Fibroblast of mammary gland (primary cell): Measurements from ENCODE around the gene PINK1.
A peak's percentile ranks its signal among the peaks of the same experiment; 100 is the strongest.

Source experiments
- DNase-seq: peaks from one replicate; pipeline ENCODE4 v3.0.0-alpha.2; 2010; ENCODE audit warnings: low read depth
- H3K4me3 ChIP-seq: 2 replicates; pipeline ENCODE4 v1.5.1; 2011; ENCODE audit warnings: low read depth, mild to moderate bottlenecking, low read length, moderate library complexity; ENCODE audit not compliant: control insufficient read depth
- CTCF ChIP-seq: conservative IDR thresholded peaks from 2 replicates; pipeline ENCODE4 v1.5.1; 2011; ENCODE audit warnings: low read depth, low read length, inconsistent platforms; ENCODE audit not compliant: control insufficient read depth, insufficient read depth

Gene PINK1

DNA sequence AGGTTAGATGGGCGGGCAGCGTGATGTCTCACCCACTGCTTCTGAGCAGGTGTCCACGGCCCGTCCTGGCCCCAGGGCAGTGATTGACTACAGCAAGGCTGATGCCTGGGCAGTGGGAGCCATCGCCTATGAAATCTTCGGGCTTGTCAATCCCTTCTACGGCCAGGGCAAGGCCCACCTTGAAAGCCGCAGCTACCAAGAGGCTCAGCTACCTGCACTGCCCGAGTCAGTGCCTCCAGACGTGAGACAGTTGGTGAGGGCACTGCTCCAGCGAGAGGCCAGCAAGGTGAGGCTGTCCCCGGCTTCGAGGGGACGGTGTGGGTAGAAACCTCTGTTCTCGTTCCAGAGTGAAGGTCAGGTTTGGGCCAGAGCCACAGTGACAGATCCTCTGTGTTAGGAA, 15.7 kb downstream of the PINK1 start:
- no peak for DNase-seq
- no peak for TF ChIP-seq CTCF
- no peak overlapping the region for H3K4me3 ChIP-seq

DNA sequence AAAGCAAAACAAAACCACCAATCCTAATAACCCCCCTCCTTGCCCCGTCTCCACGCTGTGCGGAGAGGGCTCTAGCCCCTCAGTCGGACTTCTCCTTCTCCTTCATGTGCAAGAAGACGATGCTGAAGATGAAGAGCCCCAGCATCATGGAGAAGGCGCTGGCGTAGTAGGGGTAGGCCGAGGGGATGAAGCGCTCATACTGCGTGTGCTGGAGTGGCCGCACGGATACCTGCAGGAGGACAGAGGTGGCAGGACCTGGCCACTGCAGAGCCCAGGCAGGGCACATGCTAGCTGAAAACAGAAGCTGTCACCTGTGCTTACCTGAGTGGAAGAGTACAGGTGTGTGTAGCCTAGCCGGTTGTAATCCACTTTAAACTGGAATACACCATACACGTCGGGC, 19.0 kb downstream of the PINK1 start:
- no peak for TF ChIP-seq CTCF
- no peak overlapping the region for H3K4me3 ChIP-seq
- DNase-seq, result no peak

DNA sequence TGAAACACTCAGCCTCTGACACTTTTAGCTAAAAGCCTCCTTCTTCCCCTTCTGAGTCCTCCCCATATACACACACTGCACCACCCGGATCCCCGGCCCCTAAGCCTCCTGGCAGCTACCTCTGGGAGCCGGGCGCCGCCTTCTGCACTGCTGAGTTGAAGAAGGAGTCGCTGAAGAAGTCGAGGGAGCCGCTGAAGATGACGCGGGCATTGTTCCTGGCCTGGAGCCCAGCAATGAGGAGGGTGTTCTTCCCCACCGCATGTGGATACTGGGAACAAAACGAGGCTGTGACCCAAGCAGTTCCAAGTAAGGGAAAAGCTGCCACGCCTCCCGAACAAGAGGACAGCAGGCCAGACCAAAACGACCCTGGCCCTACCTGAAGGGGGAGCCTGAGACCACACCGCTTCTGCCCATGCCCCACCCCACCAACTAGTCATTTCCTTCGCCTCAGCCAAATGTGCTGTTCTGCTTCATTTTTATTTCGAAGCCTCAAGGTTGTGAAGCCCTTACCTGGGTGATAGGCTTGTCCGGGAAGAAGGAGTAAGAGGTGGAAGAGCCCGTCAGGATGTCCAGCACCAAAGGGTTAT, 20.9 kb downstream of the PINK1 start:
- DNase-seq, result peak; percentile 83
- no peak for TF ChIP-seq CTCF
- H3K4me3 ChIP-seq, result no peak overlapping the region

GRCh38 chr1:20657024-20657423, 23.8 kb downstream of the PINK1 start:
- no peak overlapping the region for H3K4me3 ChIP-seq
- no peak for TF ChIP-seq CTCF
- DNase-seq, result no peak

DNA sequence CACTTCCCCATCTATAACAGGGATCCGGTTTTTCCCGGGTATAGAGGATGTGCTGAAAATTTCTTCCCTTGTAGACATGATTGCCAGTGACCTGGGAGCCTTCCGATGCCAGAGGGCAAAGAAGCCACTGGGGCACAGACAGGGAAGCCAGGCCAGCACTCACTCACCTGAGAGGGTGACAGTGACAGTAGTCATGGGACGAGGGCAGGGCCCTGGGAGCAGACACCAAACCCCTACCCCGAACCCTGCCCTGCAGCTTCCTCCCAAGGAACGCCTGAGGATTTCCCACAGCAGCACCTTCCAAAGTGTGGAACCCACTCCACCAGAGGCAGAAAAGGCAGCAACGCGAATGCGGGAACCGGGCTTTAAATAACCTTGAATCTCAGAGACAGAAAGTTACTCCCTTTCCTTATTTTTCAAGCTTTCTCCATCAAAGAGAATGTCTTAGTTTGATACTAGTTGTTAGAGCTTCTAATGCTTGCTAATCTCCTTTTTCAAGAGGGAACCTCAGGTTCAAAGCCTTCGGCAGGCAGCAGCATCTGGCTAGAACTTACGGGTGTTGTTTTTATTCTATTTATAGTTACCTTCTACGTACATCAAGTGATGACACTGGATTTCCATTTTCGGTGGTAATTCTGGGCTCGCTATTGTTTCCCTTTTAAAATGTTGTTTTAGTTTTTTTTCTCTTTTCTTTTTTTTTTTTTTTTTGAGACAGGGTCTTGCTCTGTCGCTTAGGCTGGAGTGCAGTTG, 25.1 kb downstream of the PINK1 start:
- no peak overlapping the region for H3K4me3 ChIP-seq
- TF ChIP-seq CTCF, result no peak
- no peak for DNase-seq

DNA sequence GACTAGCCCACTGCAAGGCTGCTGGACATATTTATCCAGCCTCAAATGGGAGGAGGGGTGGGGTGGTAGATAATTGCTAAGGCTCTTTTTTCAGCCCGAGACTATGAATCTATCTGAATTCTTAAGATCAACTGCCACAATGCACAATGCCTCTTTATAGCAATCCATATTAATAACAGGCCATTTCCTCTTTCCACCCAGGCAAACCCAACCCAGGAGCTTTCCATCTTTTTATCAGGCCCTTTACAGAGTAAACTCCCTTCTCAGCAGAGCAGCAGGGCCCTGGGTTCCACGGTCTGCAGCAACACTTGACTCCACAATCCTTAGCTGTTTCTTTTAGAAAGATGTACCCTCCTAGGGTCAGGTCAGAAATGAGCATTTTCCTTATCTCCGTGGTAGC, 27.1 kb downstream of the PINK1 start:
- TF ChIP-seq CTCF, result no peak
- DNase-seq, result no peak
- peak overlapping the region; percentile 94 for H3K4me3 ChIP-seq

DNA sequence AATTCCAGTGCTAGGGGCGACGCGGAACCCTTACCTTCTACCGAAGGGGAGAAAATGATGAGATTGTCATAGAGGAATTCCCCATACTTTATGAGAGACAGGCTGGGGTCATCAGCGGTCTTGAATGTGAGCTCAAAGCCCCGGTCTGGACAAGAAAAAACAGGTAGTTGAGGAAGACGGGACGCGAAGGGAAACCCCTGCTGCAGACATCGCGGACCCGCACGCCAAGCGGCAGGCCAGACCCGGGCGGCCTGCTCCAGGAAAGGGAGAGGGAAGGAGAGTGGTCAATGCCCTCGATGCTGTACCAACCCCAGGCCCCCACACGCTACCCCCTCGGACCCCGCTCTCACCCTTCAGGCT, 27.6 kb downstream of the PINK1 start:
- TF ChIP-seq CTCF, result no peak
- no peak for DNase-seq
- H3K4me3 ChIP-seq, result peak overlapping the region; percentile 94
